ENCODE measurements around the gene TDRD10.

TDRD10 gene

DNA sequence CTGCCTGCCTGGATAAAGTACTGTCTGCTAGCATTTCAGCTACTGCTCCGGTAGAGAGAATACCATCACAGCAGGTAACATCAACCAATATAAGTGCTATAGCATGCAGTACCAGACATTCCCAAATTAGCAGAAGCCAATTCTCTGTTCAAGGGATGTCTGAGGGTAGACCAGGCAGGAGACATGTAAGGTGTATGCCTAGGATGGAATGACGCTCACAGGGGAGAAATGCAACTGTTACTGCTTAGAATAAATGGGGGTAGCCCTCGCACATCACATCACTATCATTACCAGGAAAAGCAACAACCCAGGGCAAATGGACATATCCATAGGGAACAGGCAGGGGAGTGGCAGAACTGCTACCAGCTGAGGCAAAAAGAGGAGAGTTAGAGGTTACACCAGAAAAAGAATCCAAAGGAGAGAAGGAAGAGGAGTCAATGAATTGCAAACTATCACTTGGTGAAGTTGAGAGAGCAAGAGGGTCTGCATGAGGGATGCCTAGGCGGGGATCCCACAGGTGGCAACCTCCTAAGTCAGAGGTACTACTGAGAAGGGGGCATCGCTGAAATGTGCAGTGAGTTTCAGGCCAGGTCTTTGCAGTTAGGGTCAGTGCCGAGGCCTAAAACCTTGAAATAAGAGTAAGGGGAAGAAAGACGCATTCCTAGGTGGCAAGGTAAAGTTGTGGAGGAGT is 55.4 kb downstream of the TDRD10 start:
- DNase-seq: no peak

- no peak for DNase-seq
Measured at GRCh38 chr1:154557939-154558719, 56.1 kb downstream of the TDRD10 start, which contains the start of gene UBE2Q1. Gene UBE2Q1, minus strand, starts transcription at chr1:154558662. Its CDS starts 109 bp downstream, at chr1:154558553.

- DNase-seq: peak; percentile 99
Measured at GRCh38 chr1:154558720-154559465, 56.9 kb downstream of the TDRD10 start.

- DNase-seq: peak; percentile 93
Measured at GRCh38 chr1:154559466-154560044, 57.5 kb downstream of the TDRD10 start.

GRCh38 chr1:154565876-154566275 is 63.9 kb downstream of the TDRD10 start:
- no peak for DNase-seq

- peak; percentile 84 for DNase-seq
Measured at GRCh38 chr1:154567386-154568156, 65.6 kb downstream of the TDRD10 start, which contains the start of gene CHRNB2. Gene CHRNB2, plus strand, starts transcription at chr1:154567778. Its CDS starts 267 bp downstream, at chr1:154568045.

GRCh38 chr1:154568157-154568815 is 66.3 kb downstream of the TDRD10 start:
- no peak for DNase-seq

DNA sequence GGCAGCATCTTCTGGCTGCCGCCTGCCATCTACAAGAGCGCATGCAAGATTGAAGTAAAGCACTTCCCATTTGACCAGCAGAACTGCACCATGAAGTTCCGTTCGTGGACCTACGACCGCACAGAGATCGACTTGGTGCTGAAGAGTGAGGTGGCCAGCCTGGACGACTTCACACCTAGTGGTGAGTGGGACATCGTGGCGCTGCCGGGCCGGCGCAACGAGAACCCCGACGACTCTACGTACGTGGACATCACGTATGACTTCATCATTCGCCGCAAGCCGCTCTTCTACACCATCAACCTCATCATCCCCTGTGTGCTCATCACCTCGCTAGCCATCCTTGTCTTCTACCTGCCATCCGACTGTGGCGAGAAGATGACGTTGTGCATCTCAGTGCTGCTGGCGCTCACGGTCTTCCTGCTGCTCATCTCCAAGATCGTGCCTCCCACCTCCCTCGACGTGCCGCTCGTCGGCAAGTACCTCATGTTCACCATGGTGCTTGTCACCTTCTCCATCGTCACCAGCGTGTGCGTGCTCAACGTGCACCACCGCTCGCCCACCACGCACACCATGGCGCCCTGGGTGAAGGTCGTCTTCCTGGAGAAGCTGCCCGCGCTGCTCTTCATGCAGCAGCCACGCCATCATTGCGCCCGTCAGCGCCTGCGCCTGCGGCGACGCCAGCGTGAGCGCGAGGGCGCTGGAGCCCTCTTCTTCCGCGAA is 69.4 kb downstream of the TDRD10 start:
- no peak for DNase-seq

DNA sequence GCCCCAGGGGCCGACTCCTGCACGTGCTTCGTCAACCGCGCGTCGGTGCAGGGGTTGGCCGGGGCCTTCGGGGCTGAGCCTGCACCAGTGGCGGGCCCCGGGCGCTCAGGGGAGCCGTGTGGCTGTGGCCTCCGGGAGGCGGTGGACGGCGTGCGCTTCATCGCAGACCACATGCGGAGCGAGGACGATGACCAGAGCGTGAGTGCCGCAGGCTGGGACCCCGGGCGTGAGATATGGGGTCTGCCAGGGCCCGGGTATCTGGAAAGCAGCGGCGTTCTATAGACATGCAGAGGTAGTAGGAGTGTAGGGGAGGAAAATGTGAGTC is 69.9 kb downstream of the TDRD10 start:
- DNase-seq: no peak

DNA sequence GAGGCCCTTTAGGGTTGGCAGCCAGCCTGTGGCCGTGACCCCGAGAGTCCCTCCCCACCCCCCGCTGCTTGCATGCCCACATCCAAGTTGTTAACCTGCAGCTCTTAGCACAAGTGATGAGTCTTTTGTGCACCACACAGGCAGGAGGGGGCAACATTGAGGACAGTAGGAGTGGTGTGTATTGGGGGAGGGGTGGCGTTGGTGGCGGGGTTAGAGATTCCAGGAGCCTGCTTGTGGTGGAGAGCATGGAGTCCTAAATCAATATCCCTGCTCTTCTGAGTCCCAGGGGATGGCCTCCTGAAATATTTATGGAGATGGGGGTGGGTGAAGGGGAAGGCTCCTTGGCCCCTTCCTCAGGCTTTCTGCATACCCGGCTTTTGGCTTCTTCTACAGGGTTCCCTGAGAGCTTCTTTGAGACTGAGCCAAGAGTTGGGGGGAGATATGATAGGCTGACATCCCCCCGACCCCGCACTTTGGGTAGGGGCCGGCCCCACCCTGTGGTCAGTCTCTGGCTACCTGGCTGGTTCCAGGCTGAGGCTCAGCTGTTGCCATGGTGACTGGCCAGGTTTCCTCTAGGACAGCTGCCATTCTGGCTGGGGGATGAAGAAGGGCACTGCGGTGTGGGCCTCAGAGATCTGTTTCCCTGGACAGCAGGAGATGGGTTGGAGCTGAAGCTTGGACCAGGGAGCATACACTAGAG is 70.6 kb downstream of the TDRD10 start:
- no peak for DNase-seq

GRCh38 chr1:154573168-154573510 is 71.1 kb downstream of the TDRD10 start:
- no peak for DNase-seq

DNA sequence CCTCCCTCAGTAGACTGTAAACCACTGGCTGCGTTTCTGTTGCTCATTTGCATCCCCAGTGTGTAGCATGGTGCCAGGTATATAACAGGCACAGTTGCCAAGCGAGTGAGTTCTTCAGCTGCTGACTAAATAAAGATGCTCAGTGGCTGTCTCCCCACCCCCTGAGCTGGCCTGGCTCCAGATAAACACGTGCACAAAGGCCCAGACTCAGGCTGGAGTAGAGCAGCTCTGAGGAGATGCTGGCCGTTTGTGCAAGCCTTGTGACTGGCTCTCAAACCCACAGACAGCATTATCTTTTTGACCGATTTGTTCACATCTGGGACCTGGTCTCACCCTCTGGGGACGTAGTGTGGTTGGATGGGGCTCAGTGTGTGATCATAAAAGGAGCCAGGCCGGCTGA is 72.7 kb downstream of the TDRD10 start:
- DNase-seq: peak; percentile 76

GRCh38 chr1:154575147-154575927 is 73.3 kb downstream of the TDRD10 start:
- no peak for DNase-seq

- DNase-seq: no peak
Measured at GRCh38 chr1:154575951-154576566, 74.0 kb downstream of the TDRD10 start.

DNA sequence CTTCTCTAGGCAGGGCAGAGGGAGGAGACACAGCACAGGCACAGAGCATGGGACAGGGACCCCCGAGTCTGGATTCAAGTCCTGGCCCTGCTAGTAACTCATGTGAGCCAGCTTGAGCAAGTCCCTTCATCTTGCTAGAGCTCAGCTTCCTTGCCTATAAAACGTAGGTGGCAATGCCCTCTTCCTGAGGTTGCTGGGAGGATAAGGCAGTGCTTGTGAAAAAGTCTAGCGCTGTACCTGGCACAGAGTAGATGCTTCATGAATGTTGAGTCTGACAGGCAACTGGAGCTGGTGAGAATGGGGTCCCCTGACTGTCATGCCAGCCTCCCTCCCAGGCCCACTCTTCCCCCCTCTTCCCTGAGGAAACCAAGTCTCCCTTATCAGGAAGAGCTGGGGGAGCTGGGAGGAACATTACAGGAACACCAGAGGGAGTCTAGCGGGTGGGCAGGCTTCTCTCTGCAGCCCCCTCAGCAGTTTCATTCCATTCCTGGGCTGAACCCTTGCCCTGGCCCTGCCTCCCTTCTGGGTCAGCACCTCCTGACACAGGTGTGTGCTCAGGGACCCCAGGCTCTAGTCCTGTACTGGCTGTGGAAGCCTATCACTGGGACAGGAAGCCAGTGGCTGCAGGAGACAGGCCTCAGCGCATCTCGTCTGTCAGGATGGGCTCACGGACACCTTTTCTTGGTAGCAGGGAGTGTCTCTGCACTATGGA is 75.5 kb downstream of the TDRD10 start:
- no peak for DNase-seq

DNA sequence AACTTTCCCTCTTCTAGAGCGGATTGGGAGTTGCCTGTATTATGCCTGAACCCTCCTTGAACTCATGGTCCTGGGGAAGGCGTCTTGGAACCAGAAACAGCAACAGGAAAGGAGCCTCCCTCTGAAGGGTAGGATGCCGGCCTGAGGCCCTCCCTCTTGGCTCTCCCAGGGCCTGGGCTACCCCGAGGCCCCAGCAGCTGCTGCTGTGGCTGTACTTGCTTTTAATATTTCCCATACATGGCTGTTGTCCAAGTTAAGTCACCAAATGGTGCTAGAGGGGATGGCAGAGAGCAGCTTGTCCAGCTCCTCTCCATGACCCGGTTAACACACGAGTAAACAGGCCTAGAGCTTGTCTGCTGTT is 76.0 kb downstream of the TDRD10 start:
- no peak for DNase-seq

DNA sequence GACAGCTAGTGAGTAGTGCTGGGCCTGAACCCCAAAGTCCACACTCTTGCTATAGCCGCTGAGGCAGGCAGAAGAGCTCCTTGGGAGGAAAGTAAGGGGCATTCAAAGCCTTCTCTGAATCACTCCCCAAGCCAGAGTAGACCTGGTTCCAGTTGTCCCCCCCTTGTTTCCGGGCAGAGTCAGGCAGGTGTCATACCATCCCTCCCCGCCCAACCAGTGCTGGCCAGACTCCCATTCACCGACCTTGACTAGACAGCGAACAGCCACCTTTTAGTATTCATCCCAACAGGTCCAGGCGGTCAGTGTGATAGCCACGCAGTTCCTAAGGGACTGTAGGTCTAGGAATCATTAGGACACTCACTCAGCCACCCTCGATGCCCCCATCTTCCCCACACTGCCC is 77.4 kb downstream of the TDRD10 start:
- DNase-seq: no peak

DNA sequence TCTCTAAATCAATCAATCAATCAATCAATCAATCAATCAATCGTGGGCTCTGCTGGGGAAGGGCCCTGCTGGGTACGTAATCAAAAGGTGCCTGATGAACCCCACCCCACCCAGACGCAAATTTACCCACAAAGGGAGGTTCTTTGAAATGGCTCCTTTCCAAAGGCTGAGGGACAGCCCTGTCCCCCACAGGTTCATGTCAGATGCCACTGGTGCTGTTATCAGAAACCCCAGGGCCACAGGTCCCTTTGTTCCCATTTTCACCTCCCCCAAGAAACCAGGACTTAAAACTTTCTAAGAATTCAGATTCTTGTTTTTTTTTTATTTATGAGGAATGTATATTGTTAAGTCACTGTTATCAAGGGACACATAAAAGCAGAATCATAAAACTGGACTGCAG is 79.7 kb downstream of the TDRD10 start:
- DNase-seq: no peak

GRCh38 chr1:154582885-154583284 is 80.9 kb downstream of the TDRD10 start:
- DNase-seq: no peak

Measured in NCI-H1105 (cell line).